ENCODE measurements around the gene HMGB3.
"Not testable (repeated sequence)": the region's sequence is repeated elsewhere in the genome, so short reads cannot be mapped to it uniquely, and the experiment has no call there.

HMGB3 gene

GRCh38 chrX:150959557-150959956 is 23.6 kb upstream of the HMGB3 start:
- no peak overlapping the region for H2AFZ ChIP-seq (ENCODE audit: low read depth, low read length)
- no peak overlapping the region for H3K27ac ChIP-seq (ENCODE audit: low read length)
- no peaks in the 10 kb centered on the region for H3K4me1 ChIP-seq (ENCODE audit: insufficient read depth, low read length)
- H3K4me3 ChIP-seq (ENCODE audit: low read depth in 1 of 2, low read length in 2 of 2): no peak overlapping the region
- no peak overlapping the region for H3K9ac ChIP-seq (ENCODE audit: low read depth, low read length)
- DNase-seq: no peak
- H4K20me1 ChIP-seq (ENCODE audit: insufficient read depth, low read length): no peaks in the 10 kb centered on the region
- no peaks in the 10 kb centered on the region for H3K27me3 ChIP-seq (ENCODE audit: insufficient read depth, low read length, poor library complexity)
- no peaks in the 10 kb centered on the region for H3K9me3 ChIP-seq (ENCODE audit: insufficient read depth, low read length, severe bottlenecking)
- no peak for ATAC-seq (ENCODE audit: insufficient read depth, low read depth)
- H3K79me2 ChIP-seq (ENCODE audit: insufficient read depth, low read length): no peaks in the 10 kb centered on the region
- H3K4me2 ChIP-seq (ENCODE audit: insufficient read depth, low read length): no peak overlapping the region
- TF ChIP-seq CTCF (IDR thresholded peaks at IDR 0.05; ENCODE audit: borderline replicate concordance, extremely low read depth, low read length, poor library complexity, severe bottlenecking) (no peak), EZH2 (IDR thresholded peaks at IDR 0.05; ENCODE audit: borderline replicate concordance, low read depth, low read length, severe bottlenecking) (no peak)
- no peaks in the 10 kb centered on the region for H3K36me3 ChIP-seq (ENCODE audit: insufficient read depth, low read length)

- Histone ChIP-seq H4K20me1 (ENCODE audit: insufficient read depth, low read length) (no peaks in the 10 kb centered on the region), H3K4me3 (ENCODE audit: low read depth in 1 of 2, low read length in 2 of 2) (no peak overlapping the region), H3K4me2 (ENCODE audit: insufficient read depth, low read length) (no peak overlapping the region), H3K4me1 (ENCODE audit: insufficient read depth, low read length) (no peaks in the 10 kb centered on the region), H3K9me3 (ENCODE audit: insufficient read depth, low read length, severe bottlenecking) (no peaks in the 10 kb centered on the region), H3K27me3 (ENCODE audit: insufficient read depth, low read length, poor library complexity) (no peaks in the 10 kb centered on the region), H3K36me3 (ENCODE audit: insufficient read depth, low read length) (no peaks in the 10 kb centered on the region), H3K27ac (ENCODE audit: low read length) (no peak overlapping the region), H3K9ac (ENCODE audit: low read depth, low read length) (no peak overlapping the region), H2AFZ (ENCODE audit: low read depth, low read length) (no peak overlapping the region), H3K79me2 (ENCODE audit: insufficient read depth, low read length) (no peaks in the 10 kb centered on the region)
- ATAC-seq (ENCODE audit: insufficient read depth, low read depth) (no peak), DNase-seq (no peak)
- TF ChIP-seq EZH2 (IDR thresholded peaks at IDR 0.05; ENCODE audit: borderline replicate concordance, low read depth, low read length, severe bottlenecking) (no peak), CTCF (IDR thresholded peaks at IDR 0.05; ENCODE audit: borderline replicate concordance, extremely low read depth, low read length, poor library complexity, severe bottlenecking) (no peak)
Measured at GRCh38 chrX:150961631-150962030, 21.5 kb upstream of the HMGB3 start.

GRCh38 chrX:150964416-150964815 is 18.7 kb upstream of the HMGB3 start:
- H3K4me3 ChIP-seq (ENCODE audit: low read depth in 1 of 2, low read length in 2 of 2); H3K79me2 ChIP-seq (ENCODE audit: insufficient read depth, low read length); H3K27me3 ChIP-seq (ENCODE audit: insufficient read depth, low read length, poor library complexity); H3K4me1 ChIP-seq (ENCODE audit: insufficient read depth, low read length); H3K9ac ChIP-seq (ENCODE audit: low read depth, low read length); H3K9me3 ChIP-seq (ENCODE audit: insufficient read depth, low read length, severe bottlenecking); H3K27ac ChIP-seq (ENCODE audit: low read length); H3K4me2 ChIP-seq (ENCODE audit: insufficient read depth, low read length); DNase-seq; H2AFZ ChIP-seq (ENCODE audit: low read depth, low read length); ATAC-seq (ENCODE audit: insufficient read depth, low read depth); H4K20me1 ChIP-seq (ENCODE audit: insufficient read depth, low read length); H3K36me3 ChIP-seq (ENCODE audit: insufficient read depth, low read length): not testable (repeated sequence)

GRCh38 chrX:150966235-150966634 is 16.9 kb upstream of the HMGB3 start:
- no peaks in the 10 kb centered on the region for H3K4me1 ChIP-seq (ENCODE audit: insufficient read depth, low read length)
- TF ChIP-seq EZH2 (IDR thresholded peaks at IDR 0.05; ENCODE audit: borderline replicate concordance, low read depth, low read length, severe bottlenecking) (no peak), CTCF (IDR thresholded peaks at IDR 0.05; ENCODE audit: borderline replicate concordance, extremely low read depth, low read length, poor library complexity, severe bottlenecking) (no peak)
- no peak overlapping the region for H3K4me3 ChIP-seq (ENCODE audit: low read depth in 1 of 2, low read length in 2 of 2)
- no peak overlapping the region for H3K4me2 ChIP-seq (ENCODE audit: insufficient read depth, low read length)
- no peaks in the 10 kb centered on the region for H3K79me2 ChIP-seq (ENCODE audit: insufficient read depth, low read length)
- no peak overlapping the region for H3K9ac ChIP-seq (ENCODE audit: low read depth, low read length)
- H3K27me3 ChIP-seq (ENCODE audit: insufficient read depth, low read length, poor library complexity): no peaks in the 10 kb centered on the region
- DNase-seq (no peak), ATAC-seq (ENCODE audit: insufficient read depth, low read depth) (no peak)
- no peak overlapping the region for H3K27ac ChIP-seq (ENCODE audit: low read length)
- no peaks in the 10 kb centered on the region for H3K36me3 ChIP-seq (ENCODE audit: insufficient read depth, low read length)
- H3K9me3 ChIP-seq (ENCODE audit: insufficient read depth, low read length, severe bottlenecking): no peaks in the 10 kb centered on the region
- no peak overlapping the region for H2AFZ ChIP-seq (ENCODE audit: low read depth, low read length)
- H4K20me1 ChIP-seq (ENCODE audit: insufficient read depth, low read length): no peaks in the 10 kb centered on the region

Measured in DND-41 (cell line).